ENCODE results near the gene NAV2. TPM values are rescaled to one million over a fixed set of nuclear protein-coding genes. Genes with fewer than 3 reads are reported as not detected.
A peak's percentile ranks its signal among the peaks of the same experiment; 100 is the strongest.

NAV2 gene
- total RNA-seq, 4 donors from 2014 or later: 9.1 to 34.7 (median 22.2) TPM

DNA sequence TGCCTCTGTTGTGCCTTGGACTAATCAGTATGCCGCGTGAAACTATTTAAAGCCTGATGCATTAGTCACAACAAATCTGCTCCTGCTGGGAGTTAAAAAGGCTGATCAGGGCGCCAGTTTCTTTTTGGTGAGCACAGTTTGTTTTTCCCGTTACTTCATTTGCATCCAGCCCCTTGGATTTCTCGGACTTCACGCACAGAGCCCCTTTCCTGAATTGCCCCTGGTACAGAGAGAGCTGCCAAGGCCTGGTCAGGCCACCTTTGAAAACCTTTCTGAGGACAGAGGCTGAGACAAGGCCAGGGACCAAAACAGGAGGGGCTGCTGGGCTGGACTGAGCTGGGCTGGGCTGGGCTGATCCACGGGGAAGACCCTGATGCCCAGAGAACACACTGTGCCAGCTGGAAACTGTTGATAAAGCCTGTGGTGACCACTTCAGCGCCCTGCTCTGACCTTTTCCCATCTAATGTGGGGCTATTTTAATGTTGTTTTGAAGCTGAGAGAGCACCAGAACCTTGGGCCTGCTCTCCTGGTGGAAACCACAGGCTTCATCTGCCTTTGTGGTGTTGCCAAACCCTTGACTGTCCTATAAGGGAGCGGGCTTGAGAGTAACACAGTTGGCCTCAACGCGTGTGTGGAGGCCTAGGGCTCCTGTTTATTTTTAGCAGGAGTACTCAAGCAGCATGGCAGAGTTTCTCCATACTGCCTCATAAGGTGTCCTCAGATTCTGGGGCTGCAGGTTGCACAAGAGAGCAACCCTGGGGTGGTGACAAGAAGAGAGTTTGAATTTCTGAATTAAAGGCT is 44.2 kb downstream of the NAV2 start:
- Histone ChIP-seq H3K4me3 (no peak overlapping the region), H3K27me3 (no peaks in the 10 kb centered on the region), H3K36me3 (no peaks in the 10 kb centered on the region), H3K9me3 (no peaks in the 10 kb centered on the region), H3K4me1 (peaks cover 11% of the 10 kb centered on the region), H3K27ac (peak overlapping the region; percentile 26)
- TF ChIP-seq, protein P1, sequence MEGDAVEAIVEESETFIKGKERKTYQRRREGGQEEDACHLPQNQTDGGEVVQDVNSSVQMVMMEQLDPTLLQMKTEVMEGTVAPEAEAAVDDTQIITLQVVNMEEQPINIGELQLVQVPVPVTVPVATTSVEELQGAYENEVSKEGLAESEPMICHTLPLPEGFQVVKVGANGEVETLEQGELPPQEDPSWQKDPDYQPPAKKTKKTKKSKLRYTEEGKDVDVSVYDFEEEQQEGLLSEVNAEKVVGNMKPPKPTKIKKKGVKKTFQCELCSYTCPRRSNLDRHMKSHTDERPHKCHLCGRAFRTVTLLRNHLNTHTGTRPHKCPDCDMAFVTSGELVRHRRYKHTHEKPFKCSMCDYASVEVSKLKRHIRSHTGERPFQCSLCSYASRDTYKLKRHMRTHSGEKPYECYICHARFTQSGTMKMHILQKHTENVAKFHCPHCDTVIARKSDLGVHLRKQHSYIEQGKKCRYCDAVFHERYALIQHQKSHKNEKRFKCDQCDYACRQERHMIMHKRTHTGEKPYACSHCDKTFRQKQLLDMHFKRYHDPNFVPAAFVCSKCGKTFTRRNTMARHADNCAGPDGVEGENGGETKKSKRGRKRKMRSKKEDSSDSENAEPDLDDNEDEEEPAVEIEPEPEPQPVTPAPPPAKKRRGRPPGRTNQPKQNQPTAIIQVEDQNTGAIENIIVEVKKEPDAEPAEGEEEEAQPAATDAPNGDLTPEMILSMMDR (IDR thresholded peaks at IDR 0.05): no peak
- TF ChIP-seq EP300 (IDR thresholded peaks at IDR 0.05): no peak
- TF ChIP-seq POLR2AphosphoS5 (IDR thresholded peaks at IDR 0.05): no peak
- no peak for TF ChIP-seq POLR2A (IDR thresholded peaks at IDR 0.05)
- DNase-seq (ENCODE audit: low spot score in 2 of 2): no peak
- WGBS: 67% methylated on average over 7 of the region's 11 CpGs

DNA sequence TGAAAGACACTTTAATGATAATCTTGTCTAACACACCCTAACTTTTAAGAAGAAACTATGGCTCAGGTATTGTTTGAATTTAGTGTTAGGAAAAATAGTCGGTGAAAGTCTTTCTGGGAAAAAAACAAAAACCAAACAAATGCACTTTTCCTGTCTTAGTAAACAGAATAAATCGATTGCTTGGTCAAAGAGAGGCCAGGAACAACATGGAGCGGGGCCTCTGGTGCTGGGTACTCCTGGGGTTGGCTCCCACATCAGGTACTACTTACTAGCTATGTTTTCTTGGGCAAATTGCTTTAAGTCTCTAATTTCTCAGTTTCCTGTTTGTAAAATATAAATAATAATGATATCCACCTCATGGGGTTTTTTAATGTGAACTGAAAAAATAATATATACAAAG is 46.8 kb downstream of the NAV2 start:
- peaks cover 11% of the 10 kb centered on the region for H3K4me1 ChIP-seq
- TF ChIP-seq POLR2AphosphoS5 (IDR thresholded peaks at IDR 0.05) (no peak), EP300 (IDR thresholded peaks at IDR 0.05) (no peak), POLR2A (IDR thresholded peaks at IDR 0.05) (no peak)
- TF ChIP-seq, protein P1 (IDR thresholded peaks at IDR 0.05): no peak
- WGBS: 91% methylated on average over 3 of the region's 3 CpGs
- no peaks in the 10 kb centered on the region for H3K36me3 ChIP-seq
- H3K9me3 ChIP-seq: no peaks in the 10 kb centered on the region
- no peak overlapping the region for H3K27ac ChIP-seq
- DNase-seq (ENCODE audit: low spot score in 2 of 2): no peak
- H3K27me3 ChIP-seq: no peaks in the 10 kb centered on the region
- no peak overlapping the region for H3K4me3 ChIP-seq

GRCh38 chr11:19762266-19762665 is 49.6 kb downstream of the NAV2 start:
- TF ChIP-seq POLR2AphosphoS5 (IDR thresholded peaks at IDR 0.05) (no peak), EP300 (IDR thresholded peaks at IDR 0.05) (no peak), POLR2A (IDR thresholded peaks at IDR 0.05) (no peak)
- TF ChIP-seq, protein P1 (IDR thresholded peaks at IDR 0.05): no peak
- Histone ChIP-seq H3K4me3 (no peak overlapping the region), H3K4me1 (no peaks in the 10 kb centered on the region), H3K9me3 (no peaks in the 10 kb centered on the region), H3K36me3 (no peaks in the 10 kb centered on the region), H3K27ac (no peak overlapping the region), H3K27me3 (no peaks in the 10 kb centered on the region)
- WGBS: 100% methylated on average over 1 of the region's 1 CpG
- no peak for DNase-seq (ENCODE audit: low spot score in 2 of 2)

DNA sequence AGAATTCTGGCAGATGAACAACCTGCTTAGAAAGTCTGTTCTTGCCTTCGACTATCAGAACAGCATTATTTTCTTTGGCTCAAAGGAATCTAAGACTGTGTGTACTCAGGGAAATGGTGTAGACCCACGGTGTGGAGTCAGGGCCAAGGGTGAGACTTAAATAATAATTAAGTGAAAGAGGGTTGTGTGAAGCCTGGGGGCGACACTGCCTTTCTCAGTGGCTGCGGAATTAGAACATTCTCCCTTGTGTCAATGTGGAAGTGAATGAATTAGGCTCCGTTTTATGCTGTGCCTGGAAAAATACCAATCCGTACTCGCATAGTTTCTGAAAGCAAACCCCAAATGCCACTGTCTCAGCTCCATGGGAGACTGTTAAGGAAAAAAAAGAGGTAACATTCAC is 50.7 kb downstream of the NAV2 start:
- 74% methylated on average over 7 of the region's 7 CpGs for WGBS
- no peak for TF ChIP-seq POLR2AphosphoS5 (IDR thresholded peaks at IDR 0.05)
- TF ChIP-seq, protein P1 (IDR thresholded peaks at IDR 0.05): no peak

DNA sequence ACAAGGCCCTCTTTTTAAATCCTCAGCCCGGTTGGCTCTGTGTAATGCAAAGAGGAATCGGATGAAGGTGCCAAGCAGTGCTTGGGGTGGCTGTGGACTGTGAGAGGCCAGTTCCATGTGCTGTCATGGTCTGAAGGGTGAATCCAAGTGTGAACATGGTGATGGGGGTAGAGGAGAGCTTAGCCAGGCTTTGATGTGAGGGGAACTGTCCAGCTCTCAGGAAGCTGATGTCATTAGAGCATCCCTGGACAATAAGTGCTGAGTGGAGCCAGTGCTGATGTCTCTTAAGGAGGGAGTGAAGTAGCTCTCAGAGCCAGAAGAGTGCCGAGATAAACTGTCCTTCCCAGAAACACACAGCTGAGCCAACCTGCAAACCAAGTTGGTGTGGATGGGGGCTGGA is 53.6 kb downstream of the NAV2 start:
- H3K9me3 ChIP-seq: no peaks in the 10 kb centered on the region
- no peak overlapping the region for H3K27ac ChIP-seq
- H3K36me3 ChIP-seq: no peaks in the 10 kb centered on the region
- TF ChIP-seq, protein P1 (IDR thresholded peaks at IDR 0.05): no peak
- TF ChIP-seq EP300 (IDR thresholded peaks at IDR 0.05) (no peak), POLR2AphosphoS5 (IDR thresholded peaks at IDR 0.05) (no peak), POLR2A (IDR thresholded peaks at IDR 0.05) (no peak)
- no peaks in the 10 kb centered on the region for H3K27me3 ChIP-seq
- DNase-seq (ENCODE audit: low spot score in 2 of 2): no peak
- 88% methylated on average over 3 of the region's 3 CpGs for WGBS
- no peak overlapping the region for H3K4me3 ChIP-seq
- no peaks in the 10 kb centered on the region for H3K4me1 ChIP-seq

More for the DNA sequence above, 50.7 kb downstream of the NAV2 start:
- H3K4me3 ChIP-seq: no peak overlapping the region
- H3K4me1 ChIP-seq: no peaks in the 10 kb centered on the region
- H3K9me3 ChIP-seq: no peaks in the 10 kb centered on the region
- no peak for DNase-seq (ENCODE audit: low spot score in 2 of 2)
- no peaks in the 10 kb centered on the region for H3K36me3 ChIP-seq
- H3K27ac ChIP-seq: no peak overlapping the region
- no peaks in the 10 kb centered on the region for H3K27me3 ChIP-seq
